ENCODE results near the gene RBM17.
A peak's percentile ranks its signal among the peaks of the same experiment; 100 is the strongest.

RBM17 gene

DNA sequence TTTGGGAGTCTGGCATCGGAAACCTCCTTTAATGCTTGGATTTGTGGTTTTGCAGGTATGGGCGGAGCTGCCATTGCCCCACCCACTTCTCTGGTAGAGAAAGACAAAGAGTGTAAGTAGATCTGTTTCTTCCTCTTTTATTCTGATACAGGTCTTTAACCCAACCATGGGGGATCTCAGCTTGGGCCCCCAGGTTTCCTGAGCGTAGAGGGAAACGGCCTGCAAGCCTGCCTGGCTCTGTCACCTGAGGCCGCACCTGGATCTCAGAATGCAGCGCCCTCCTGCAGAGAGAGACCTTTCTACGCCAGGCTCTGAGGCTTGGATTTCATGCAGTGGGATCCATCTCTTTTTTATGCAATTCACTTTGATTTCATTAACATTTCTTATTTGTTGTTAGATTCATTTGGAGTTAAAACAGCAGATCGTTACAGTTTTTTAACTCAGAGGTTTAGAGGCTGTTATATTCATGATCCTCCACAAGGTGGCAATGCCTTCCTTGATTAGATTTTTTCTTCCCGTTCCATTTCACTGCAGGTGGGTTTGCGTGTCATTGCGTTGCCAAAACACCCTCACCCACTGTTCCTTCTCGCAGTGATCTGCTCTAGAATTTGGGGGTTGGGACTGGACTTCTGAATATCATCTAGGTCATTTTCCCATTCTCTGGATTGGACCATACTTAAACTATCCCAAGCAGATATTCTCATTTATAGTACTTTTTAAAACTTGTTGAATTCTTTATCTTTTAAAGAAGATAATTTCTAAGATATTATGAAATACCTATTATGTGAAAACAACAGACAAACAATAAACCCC lies 20.0 kb downstream of the RBM17 start:
- ATAC-seq = no peak
- Mint-ChIP-seq H3K4me3 (no peak overlapping the region), H3K4me1 (peaks cover 13% of the 10 kb centered on the region)

DNA sequence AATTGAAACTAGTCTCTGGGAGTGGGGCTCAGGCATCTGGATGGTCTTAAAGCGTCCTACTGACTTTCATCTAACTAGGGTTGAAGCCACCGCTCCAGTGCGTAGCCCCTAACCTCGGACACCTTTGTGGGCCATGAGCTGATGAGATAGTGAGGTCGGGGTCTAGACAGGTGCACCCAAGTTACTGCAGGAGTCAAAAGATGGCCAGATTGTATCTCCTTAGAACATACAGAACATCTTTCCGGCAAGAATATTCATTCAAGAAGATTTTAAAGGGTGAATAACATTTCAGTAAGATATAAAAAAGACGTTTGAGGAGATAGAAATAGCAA lies 20.6 kb downstream of the RBM17 start:
- Mint-ChIP-seq H3K4me3 (no peak overlapping the region), H3K27me3 (no peaks in the 10 kb centered on the region), H3K27ac (no peak overlapping the region), H3K36me3 (peaks cover 80% of the 10 kb centered on the region), H3K9me3 (no peaks in the 10 kb centered on the region), H3K4me1 (peaks cover 15% of the 10 kb centered on the region)
- no peak for ATAC-seq

More for the DNA sequence above, 20.0 kb downstream of the RBM17 start:
- Mint-ChIP-seq H3K36me3 (peaks cover 79% of the 10 kb centered on the region), H3K27me3 (no peaks in the 10 kb centered on the region), H3K27ac (peak overlapping the region; percentile 55), H3K9me3 (no peaks in the 10 kb centered on the region)

DNA sequence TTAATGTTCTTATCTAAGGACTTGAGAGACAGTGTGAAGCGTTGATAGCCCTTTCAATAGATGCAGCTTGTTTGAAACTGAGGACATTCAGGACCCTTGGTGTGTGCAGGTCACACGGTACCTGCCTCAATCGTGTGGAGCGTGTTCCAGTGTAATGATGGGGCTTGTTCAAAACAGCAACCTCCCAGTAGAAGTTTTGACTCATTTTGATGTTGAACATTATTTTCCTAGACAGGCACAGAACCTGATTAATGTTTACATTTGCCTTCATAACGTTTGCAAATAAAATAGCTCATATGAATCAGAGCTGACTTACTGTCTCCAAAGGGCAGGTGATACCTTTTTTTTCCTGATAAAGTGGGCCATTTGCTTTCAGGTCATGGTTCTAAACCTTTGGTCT lies 21.3 kb downstream of the RBM17 start:
- Mint-ChIP-seq H3K4me1 (peaks cover 20% of the 10 kb centered on the region), H3K4me3 (no peak overlapping the region), H3K36me3 (peaks cover 78% of the 10 kb centered on the region), H3K27me3 (no peaks in the 10 kb centered on the region), H3K27ac (no peak overlapping the region), H3K9me3 (no peaks in the 10 kb centered on the region)
- ATAC-seq = no peak

DNA sequence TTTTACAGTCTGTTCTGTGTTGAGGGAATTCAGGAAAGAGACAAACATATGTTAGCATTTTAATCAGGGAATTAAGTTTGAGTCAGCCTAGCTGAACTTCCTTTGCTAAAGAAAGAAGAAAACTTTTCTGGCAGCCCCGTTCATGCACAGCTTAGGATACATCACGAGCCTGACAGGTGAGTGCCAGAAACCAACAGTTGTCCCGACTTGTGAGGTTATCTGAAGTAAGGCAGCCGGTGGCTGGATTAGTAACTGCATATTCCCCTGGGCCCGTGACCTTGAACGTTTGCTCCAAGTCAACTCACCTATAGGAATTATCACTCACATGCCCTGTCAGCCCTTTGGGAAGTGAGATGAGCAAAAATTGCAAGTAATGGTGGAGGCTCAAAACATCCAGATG lies 24.1 kb downstream of the RBM17 start:
- H3K9me3 Mint-ChIP-seq = no peaks in the 10 kb centered on the region
- no peak for ATAC-seq
- H3K4me3 Mint-ChIP-seq = no peak overlapping the region
- peaks cover 79% of the 10 kb centered on the region for H3K36me3 Mint-ChIP-seq
- no peaks in the 10 kb centered on the region for H3K27me3 Mint-ChIP-seq
- H3K27ac Mint-ChIP-seq = no peak overlapping the region
- H3K4me1 Mint-ChIP-seq = peaks cover 20% of the 10 kb centered on the region

DNA sequence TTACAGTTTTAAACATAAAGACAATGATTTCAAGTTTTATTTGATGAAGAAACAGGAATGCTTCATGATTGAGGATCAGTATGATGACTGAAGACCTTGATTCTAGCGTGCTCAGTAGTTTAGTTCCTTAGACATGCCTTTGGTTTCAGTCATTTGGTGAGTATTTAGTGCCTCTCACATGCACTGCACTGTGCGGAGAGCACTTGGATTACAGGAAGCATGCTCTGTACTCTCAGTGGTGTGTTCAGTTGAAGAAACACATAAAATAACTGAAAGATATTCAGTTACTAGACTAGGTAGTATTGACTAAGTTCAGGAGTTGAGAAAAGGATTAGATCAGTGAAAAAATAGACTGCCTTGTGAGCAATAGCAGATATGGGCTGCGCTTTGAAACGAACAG lies 25.5 kb downstream of the RBM17 start:
- H3K4me3 Mint-ChIP-seq = no peak overlapping the region
- H3K4me1 Mint-ChIP-seq = peaks cover 7% of the 10 kb centered on the region
- ATAC-seq = no peak
- H3K27me3 Mint-ChIP-seq = no peaks in the 10 kb centered on the region
- H3K27ac Mint-ChIP-seq = no peak overlapping the region
- no peaks in the 10 kb centered on the region for H3K9me3 Mint-ChIP-seq
- H3K36me3 Mint-ChIP-seq = peaks cover 67% of the 10 kb centered on the region

DNA sequence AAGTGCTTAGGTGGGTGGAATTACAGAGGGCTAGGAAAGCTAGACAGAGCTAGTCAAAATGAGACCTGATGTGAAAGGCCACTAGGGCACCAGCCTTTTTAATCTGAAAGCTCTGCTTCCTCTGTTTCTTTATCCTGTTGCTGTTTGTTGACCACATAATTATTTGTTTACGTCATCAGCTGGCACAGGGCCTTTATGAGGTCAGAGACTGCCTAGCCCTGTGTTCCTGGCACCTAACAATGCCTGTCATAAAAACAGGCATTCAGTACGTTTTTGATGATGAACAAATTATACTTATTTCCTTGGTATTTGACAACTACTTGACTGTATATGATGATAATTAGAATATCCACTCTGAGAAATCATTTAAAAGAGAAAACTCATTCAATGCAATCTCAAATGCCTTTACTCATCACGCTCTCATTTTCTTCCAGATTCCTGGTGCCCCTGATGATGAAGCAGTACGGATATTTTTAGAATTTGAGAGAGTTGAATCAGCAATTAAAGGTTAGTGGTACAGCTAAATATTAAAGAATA lies 26.0 kb downstream of the RBM17 start:
- no peak overlapping the region for H3K4me3 Mint-ChIP-seq
- H3K9me3 Mint-ChIP-seq = no peaks in the 10 kb centered on the region
- peaks cover 11% of the 10 kb centered on the region for H3K4me1 Mint-ChIP-seq
- H3K36me3 Mint-ChIP-seq = peaks cover 62% of the 10 kb centered on the region
- no peaks in the 10 kb centered on the region for H3K27me3 Mint-ChIP-seq
- H3K27ac Mint-ChIP-seq = no peak overlapping the region
- no peak for ATAC-seq

DNA sequence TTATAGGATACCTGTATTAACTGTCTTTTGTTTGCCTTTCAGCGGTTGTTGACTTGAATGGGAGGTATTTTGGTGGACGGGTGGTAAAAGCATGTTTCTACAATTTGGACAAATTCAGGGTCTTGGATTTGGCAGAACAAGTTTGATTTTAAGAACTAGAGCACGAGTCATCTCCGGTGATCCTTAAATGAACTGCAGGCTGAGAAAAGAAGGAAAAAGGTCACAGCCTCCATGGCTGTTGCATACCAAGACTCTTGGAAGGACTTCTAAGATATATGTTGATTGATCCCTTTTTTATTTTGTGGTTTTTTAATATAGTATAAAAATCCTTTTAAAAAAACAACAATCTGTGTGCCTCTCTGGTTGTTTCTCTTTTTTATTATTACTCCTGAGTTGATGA lies 26.6 kb downstream of the RBM17 start:
- H3K36me3 Mint-ChIP-seq = peaks cover 62% of the 10 kb centered on the region
- no peak for ATAC-seq
- no peaks in the 10 kb centered on the region for H3K27me3 Mint-ChIP-seq
- peaks cover 13% of the 10 kb centered on the region for H3K4me1 Mint-ChIP-seq
- H3K4me3 Mint-ChIP-seq = no peak overlapping the region
- no peak overlapping the region for H3K27ac Mint-ChIP-seq
- no peaks in the 10 kb centered on the region for H3K9me3 Mint-ChIP-seq

DNA sequence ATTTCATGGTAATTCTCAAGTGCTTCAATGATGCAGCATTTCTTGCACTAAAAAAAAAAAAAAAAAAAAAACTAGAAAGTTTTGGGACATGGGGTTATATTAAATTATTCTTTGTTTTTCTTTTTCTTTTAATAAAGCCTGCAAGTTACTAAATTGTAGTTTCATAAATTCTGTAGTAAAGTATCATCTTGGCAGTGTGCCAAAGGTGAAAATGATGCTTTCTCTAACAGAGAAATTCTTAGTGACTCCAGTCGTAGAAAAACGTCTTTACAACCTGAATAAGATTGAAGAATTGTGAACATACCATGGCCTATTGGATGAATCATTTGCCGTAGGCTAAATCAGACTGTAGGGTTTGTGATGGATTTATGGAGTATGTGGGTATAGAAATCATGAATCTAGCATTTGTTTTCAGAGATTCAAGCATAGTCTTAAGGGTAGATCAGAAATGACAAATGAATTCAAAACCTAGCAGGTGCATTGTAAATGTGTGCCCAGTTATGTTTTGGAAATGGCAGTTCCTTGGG lies 27.1 kb downstream of the RBM17 start:
- no peak for ATAC-seq
- Mint-ChIP-seq H3K4me1 (peaks cover 13% of the 10 kb centered on the region), H3K27me3 (no peaks in the 10 kb centered on the region), H3K4me3 (no peak overlapping the region), H3K36me3 (peaks cover 59% of the 10 kb centered on the region), H3K9me3 (no peaks in the 10 kb centered on the region), H3K27ac (no peak overlapping the region)

DNA sequence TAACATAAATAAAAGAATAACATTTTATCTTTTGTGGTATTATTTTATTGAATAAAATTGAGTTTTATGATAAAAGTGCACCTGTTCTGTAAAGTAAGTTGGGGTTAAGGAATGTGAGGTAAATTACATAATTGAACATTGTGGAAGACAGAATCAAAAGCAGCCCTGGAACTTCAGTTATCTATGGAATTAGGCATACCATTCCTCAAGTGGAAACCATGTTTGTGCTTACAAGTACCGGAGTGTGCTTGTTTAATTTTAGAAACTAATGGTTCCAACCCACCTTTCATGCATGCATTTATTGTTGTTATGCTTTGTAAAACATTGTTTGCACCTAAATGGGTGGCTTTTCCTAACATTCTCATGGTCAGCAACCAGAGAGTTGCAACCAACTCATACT lies 28.0 kb downstream of the RBM17 start:
- Mint-ChIP-seq H3K27me3 (no peaks in the 10 kb centered on the region), H3K27ac (no peak overlapping the region), H3K9me3 (no peaks in the 10 kb centered on the region), H3K4me1 (peaks cover 13% of the 10 kb centered on the region), H3K4me3 (no peak overlapping the region), H3K36me3 (peaks cover 53% of the 10 kb centered on the region)
- no peak for ATAC-seq

DNA sequence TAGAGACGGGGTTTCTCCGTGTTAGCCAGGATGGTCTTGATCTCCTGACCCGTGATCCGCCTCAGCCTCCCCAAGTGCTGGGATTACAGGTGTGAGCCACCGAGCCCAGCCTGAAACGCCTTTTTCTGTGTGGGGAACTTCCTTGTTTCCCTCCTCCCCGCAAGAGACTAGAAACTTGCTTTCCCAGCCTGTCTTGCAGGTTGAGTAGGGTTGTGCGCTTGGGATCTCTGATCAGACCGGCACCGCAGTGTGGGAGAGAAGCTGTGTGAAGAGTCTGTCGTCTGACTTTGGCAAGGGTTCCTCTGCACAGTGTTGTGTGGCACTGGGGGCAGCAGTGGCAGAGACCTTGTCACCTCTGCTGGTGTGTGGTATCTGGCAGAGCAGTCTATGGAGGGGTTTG lies 28.9 kb downstream of the RBM17 start:
- Mint-ChIP-seq H3K27me3 (no peaks in the 10 kb centered on the region), H3K27ac (no peak overlapping the region), H3K36me3 (peaks cover 44% of the 10 kb centered on the region), H3K4me3 (no peak overlapping the region), H3K9me3 (no peaks in the 10 kb centered on the region), H3K4me1 (peaks cover 13% of the 10 kb centered on the region)
- no peak for ATAC-seq

DNA sequence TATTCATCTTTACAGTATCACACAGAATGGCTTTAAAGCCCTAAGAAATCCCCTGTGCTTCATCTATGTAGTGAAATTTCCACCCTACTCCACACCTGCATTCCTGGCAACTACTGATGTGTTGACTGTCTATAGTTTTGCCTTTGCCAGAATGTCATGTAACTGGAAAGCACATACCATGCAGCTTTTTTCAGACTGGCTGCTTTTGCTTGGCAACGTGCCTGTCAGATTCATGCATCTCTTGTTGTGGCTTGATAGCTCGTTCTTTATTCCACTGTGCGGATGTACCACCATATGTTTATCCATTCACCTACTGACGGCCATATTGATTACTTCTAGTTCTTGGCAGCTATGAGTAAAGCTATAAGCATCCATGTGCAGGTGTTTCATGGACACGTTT lies 30.6 kb downstream of the RBM17 start:
- no peaks in the 10 kb centered on the region for H3K9me3 Mint-ChIP-seq
- no peak overlapping the region for H3K27ac Mint-ChIP-seq
- H3K27me3 Mint-ChIP-seq = no peaks in the 10 kb centered on the region

DNA sequence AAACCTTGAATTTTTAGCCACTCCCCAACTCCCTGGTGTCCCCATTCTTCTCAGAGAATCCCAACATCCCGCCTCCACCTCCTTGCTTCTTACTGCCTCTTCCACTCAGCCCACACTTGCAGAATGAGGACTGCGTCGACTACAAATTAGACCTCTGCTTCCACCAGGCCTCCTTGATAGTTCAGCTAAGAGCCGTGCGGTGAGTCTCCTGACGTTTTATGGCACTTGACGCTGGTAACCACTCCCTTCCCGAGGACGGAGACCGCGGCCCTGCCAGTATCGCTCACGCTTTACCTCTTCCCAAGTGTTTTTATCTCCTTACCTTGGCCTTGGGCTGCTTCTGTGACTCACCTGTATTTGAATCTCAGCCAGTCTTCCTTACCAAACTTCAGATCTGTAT lies 31.1 kb downstream of the RBM17 start:
- peaks cover 24% of the 10 kb centered on the region for H3K36me3 Mint-ChIP-seq
- no peak overlapping the region for H3K27ac Mint-ChIP-seq
- no peak for ATAC-seq
- peaks cover 11% of the 10 kb centered on the region for H3K4me1 Mint-ChIP-seq
- H3K9me3 Mint-ChIP-seq = no peaks in the 10 kb centered on the region
- no peak overlapping the region for H3K4me3 Mint-ChIP-seq
- H3K27me3 Mint-ChIP-seq = no peaks in the 10 kb centered on the region

More for the DNA sequence above, 30.6 kb downstream of the RBM17 start:
- peaks cover 15% of the 10 kb centered on the region for H3K4me1 Mint-ChIP-seq
- H3K36me3 Mint-ChIP-seq = peaks cover 28% of the 10 kb centered on the region
- peak; percentile 51 for ATAC-seq
- no peak overlapping the region for H3K4me3 Mint-ChIP-seq

DNA sequence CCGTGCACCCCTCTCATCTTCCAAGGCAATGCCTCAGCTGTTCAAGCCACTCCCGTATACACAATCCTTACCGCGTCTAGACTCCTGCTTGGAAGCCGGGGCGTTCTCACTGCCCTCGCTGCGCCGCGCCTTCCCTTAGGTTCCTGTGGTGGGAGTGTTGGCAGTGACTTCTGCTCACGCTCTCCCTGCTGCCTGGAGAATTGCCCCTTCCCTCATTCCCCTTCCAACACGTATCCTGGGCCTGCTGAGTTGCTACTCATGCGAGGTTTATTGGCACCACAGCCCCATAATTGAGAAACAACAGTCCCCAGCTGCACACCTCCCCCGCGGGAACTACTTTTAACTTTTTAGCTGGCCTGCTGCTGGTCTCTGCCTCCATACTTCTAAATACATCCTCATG lies 31.9 kb downstream of the RBM17 start:
- Mint-ChIP-seq H3K27ac (peak overlapping the region; percentile 26), H3K4me1 (peaks cover 12% of the 10 kb centered on the region), H3K4me3 (no peak overlapping the region), H3K27me3 (peaks cover 5% of the 10 kb centered on the region), H3K9me3 (no peaks in the 10 kb centered on the region), H3K36me3 (peaks cover 19% of the 10 kb centered on the region)
- ATAC-seq = no peak

DNA sequence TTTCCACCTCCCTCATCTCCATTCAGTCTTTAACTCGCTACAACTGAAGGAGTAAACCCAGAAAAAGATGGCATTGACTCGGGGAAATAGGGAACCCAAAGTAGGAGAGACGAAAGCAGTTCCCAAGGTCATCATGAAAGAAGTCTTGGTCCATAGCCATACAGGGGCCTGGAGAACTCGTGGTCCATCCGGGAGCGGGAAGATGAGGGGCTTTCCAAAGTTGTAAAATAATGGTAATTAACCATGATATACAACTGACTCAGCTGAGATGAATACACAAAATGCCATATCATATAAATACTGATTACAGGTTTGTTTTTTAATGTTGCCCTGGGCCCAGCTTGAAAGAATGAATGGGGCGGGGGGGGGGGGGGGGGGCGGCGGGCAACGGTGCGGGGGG lies 32.3 kb downstream of the RBM17 start:
- Mint-ChIP-seq H3K27ac (peak overlapping the region; percentile 26), H3K4me1 (peaks cover 16% of the 10 kb centered on the region), H3K27me3 (peaks cover 10% of the 10 kb centered on the region), H3K9me3 (no peaks in the 10 kb centered on the region), H3K36me3 (peaks cover 14% of the 10 kb centered on the region), H3K4me3 (no peak overlapping the region)
- no peak for ATAC-seq

DNA sequence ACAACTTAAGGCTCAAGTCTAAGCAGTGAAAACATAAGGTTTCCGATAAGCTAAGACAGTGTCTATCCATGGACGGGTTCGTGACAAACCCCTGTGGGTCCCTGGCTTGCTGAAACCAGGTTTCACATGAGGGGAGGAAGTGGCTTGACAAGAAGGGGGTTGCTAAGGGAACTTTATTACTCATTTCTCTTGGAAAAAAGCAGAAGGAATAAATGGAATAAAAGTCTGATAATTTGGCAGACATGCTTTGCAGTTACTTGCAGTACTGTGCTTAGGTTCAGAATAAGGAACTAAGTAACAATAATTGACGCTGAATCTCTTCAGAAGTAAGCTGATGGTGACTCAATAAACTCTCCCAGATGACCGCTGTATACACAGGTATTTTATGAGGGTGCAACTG lies 34.7 kb downstream of the RBM17 start:
- ATAC-seq = peak; percentile 63
- H3K27me3 Mint-ChIP-seq = peaks cover 34% of the 10 kb centered on the region

DNA sequence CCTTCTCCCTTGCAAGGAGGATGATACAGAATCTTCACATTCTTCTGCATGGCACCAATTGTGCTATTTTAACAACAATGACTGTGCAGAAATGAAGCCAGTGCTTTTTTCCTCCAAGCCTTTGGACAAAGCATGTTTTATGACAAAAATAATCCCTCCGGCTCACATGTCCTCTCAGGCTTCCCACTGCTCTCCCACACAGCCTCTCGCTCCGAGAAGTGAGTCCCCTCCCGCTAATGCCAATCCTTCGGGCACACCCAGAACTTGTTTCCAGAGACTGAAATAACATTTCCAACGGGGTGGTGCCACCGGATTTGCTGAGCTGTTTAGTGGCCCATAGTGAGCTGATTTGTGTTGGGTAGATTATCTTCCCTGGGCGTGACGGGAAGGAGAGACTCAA lies 35.8 kb downstream of the RBM17 start:
- Mint-ChIP-seq H3K4me1 (peaks cover 23% of the 10 kb centered on the region), H3K27me3 (peaks cover 45% of the 10 kb centered on the region), H3K27ac (no peak overlapping the region), H3K9me3 (no peaks in the 10 kb centered on the region), H3K4me3 (no peak overlapping the region), H3K36me3 (peaks cover 8% of the 10 kb centered on the region)
- ATAC-seq = no peak

More for the DNA sequence above, 34.7 kb downstream of the RBM17 start:
- Mint-ChIP-seq H3K4me1 (peaks cover 22% of the 10 kb centered on the region), H3K4me3 (no peak overlapping the region), H3K27ac (no peak overlapping the region), H3K9me3 (no peaks in the 10 kb centered on the region), H3K36me3 (peaks cover 8% of the 10 kb centered on the region)
